Measurements from ENCODE around the gene PNKP.

The PNKP gene

DNA sequence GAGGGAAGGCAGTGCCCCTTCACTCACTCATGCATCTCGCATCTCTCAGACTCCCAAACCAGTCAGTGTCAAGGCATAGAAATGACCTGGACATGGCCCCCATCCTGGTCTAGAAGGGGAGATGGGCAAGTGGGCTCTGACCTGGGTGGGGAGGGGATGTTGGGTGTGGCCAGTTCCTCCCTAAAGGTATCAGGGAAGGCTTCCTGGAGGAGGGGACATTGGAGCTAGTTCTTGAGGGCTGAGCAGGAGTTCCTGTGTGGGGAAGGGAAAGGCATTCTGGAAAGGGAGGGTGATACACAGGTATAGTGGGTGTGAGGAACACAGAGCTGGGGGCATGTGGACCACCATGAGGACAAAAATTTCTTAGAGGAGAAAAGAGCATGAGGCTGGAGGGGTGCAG, 25.3 kb upstream of the PNKP start:
- Histone ChIP-seq H3F3A (ENCODE audit: low read depth) (no peaks in the 10 kb centered on the region), H3K27me3 (ENCODE audit: insufficient read depth, low read length, poor library complexity, severe bottlenecking) (no peaks in the 10 kb centered on the region), H3K9me2 (replicated peaks; ENCODE audit: low read depth, low read length) (no peaks in the 10 kb centered on the region), H3K9me3 (ENCODE audit: insufficient read depth, low read depth, low read length) (no peaks in the 10 kb centered on the region), H3K4me3 (ENCODE audit: low read length, poor library complexity, severe bottlenecking) (no peak overlapping the region), H3K4me1 (ENCODE audit: insufficient read depth, low read length, poor library complexity, severe bottlenecking) (peaks cover 22% of the 10 kb centered on the region), H4K20me1 (ENCODE audit: insufficient read depth, low read length, poor library complexity, severe bottlenecking) (no peaks in the 10 kb centered on the region), H3K4me2 (ENCODE audit: low read depth, low read length, poor library complexity, severe bottlenecking) (no peak overlapping the region), H2AFZ (ENCODE audit: low read length) (no peak overlapping the region), H3K9ac (ENCODE audit: low read depth, low read length, poor library complexity, severe bottlenecking) (no peak overlapping the region), H3K36me3 (ENCODE audit: insufficient read depth, low read length) (no peaks in the 10 kb centered on the region), H3K79me2 (ENCODE audit: insufficient read depth, low read length) (no peaks in the 10 kb centered on the region)
- TF ChIP-seq, protein P1, sequence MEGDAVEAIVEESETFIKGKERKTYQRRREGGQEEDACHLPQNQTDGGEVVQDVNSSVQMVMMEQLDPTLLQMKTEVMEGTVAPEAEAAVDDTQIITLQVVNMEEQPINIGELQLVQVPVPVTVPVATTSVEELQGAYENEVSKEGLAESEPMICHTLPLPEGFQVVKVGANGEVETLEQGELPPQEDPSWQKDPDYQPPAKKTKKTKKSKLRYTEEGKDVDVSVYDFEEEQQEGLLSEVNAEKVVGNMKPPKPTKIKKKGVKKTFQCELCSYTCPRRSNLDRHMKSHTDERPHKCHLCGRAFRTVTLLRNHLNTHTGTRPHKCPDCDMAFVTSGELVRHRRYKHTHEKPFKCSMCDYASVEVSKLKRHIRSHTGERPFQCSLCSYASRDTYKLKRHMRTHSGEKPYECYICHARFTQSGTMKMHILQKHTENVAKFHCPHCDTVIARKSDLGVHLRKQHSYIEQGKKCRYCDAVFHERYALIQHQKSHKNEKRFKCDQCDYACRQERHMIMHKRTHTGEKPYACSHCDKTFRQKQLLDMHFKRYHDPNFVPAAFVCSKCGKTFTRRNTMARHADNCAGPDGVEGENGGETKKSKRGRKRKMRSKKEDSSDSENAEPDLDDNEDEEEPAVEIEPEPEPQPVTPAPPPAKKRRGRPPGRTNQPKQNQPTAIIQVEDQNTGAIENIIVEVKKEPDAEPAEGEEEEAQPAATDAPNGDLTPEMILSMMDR (conservative IDR thresholded peaks at IDR 0.05; ENCODE audit: low read length), result no peak
- no peak for TF ChIP-seq EZH2phosphoT487 (IDR thresholded peaks at IDR 0.05; ENCODE audit: borderline replicate concordance)

DNA sequence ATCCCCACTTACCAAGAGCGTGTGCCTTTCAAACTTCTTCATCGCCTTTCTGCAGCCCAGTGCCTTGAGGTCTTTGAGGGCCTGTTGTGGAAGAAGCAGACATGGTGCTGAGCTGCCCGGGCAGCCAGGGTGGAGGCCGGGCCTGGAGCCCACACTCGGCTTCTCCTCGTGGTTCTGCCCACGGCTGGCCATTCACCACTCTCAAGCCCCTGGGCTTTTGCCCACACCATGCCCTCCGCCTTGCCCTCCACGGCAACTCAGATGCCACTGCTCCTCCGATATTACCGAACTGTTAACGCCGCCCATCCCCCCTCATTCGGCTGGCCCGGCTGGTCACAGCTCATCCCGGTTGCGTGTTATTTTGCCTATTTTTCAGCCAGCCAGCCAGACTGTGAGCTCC, 24.0 kb upstream of the PNKP start:
- H3K9ac ChIP-seq (ENCODE audit: low read depth, low read length, poor library complexity, severe bottlenecking), result no peak overlapping the region
- no peaks in the 10 kb centered on the region for H3K79me2 ChIP-seq (ENCODE audit: insufficient read depth, low read length)
- H4K20me1 ChIP-seq (ENCODE audit: insufficient read depth, low read length, poor library complexity, severe bottlenecking), result no peaks in the 10 kb centered on the region
- H3F3A ChIP-seq (ENCODE audit: low read depth), result no peaks in the 10 kb centered on the region
- no peaks in the 10 kb centered on the region for H3K36me3 ChIP-seq (ENCODE audit: insufficient read depth, low read length)
- no peaks in the 10 kb centered on the region for H3K9me3 ChIP-seq (ENCODE audit: insufficient read depth, low read depth, low read length)
- no peak overlapping the region for H3K4me2 ChIP-seq (ENCODE audit: low read depth, low read length, poor library complexity, severe bottlenecking)
- no peak overlapping the region for H3K4me3 ChIP-seq (ENCODE audit: low read length, poor library complexity, severe bottlenecking)
- no peaks in the 10 kb centered on the region for H3K27me3 ChIP-seq (ENCODE audit: insufficient read depth, low read length, poor library complexity, severe bottlenecking)
- H2AFZ ChIP-seq (ENCODE audit: low read length), result no peak overlapping the region
- H3K4me1 ChIP-seq (ENCODE audit: insufficient read depth, low read length, poor library complexity, severe bottlenecking), result peaks cover 9% of the 10 kb centered on the region
- H3K9me2 ChIP-seq (replicated peaks; ENCODE audit: low read depth, low read length), result no peaks in the 10 kb centered on the region
- TF ChIP-seq, protein P1 (conservative IDR thresholded peaks at IDR 0.05; ENCODE audit: low read length), result no peak
- no peak for TF ChIP-seq EZH2phosphoT487 (IDR thresholded peaks at IDR 0.05; ENCODE audit: borderline replicate concordance)

DNA sequence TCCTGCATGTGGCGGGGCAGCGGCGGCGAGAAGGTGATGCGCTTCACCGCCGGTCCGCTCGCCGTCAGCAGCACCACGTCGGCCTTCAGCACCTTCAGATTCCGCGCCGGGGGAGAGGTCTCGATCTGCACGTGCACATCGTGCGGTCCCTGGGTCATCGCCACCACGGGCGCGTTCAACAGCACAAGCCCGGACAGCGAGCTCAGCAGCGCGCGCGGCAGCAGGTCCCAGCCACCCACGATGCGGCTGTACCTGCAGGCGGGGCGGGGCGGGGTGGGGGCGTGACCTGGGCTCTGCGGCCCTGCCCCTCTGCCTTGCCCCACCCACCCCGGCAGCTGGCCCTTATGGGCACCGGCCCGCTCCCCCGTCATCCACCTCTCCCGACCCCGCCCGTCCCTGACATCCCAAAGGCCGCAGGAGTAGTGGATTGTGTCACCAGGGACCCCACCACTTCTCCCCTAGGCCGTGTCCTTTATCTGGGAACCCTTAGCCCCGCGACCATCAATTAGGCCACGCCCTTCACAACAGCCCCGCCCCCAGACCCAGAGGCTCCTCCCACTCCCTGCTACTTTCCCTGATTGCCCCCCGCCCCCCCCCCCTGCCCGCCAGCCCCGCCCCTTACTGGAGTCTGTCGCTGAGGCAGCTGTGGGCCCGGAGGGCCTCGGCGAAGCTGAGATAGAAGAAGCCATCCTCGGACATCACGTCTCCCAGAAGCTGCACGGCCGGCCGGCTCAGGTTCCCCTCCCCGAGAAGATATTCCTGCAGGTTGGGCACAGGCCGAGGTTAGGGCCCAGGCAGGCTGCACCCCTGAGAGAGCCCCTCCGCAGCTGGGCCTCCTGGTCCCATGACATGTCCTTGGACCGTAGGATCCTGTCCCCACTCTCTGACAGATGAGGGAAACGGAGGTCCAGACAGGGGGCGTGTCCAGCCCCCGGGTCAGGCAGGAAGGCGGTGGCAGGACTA, 23.3 kb upstream of the PNKP start:
- H3K4me2 ChIP-seq (ENCODE audit: low read depth, low read length, poor library complexity, severe bottlenecking), result no peak overlapping the region
- no peak overlapping the region for H3K9ac ChIP-seq (ENCODE audit: low read depth, low read length, poor library complexity, severe bottlenecking)

More for the DNA sequence above, 23.3 kb upstream of the PNKP start:
- Histone ChIP-seq H2AFZ (ENCODE audit: low read length) (no peak overlapping the region), H3K27me3 (ENCODE audit: insufficient read depth, low read length, poor library complexity, severe bottlenecking) (no peaks in the 10 kb centered on the region), H4K20me1 (ENCODE audit: insufficient read depth, low read length, poor library complexity, severe bottlenecking) (no peaks in the 10 kb centered on the region), H3K4me1 (ENCODE audit: insufficient read depth, low read length, poor library complexity, severe bottlenecking) (peaks cover 1% of the 10 kb centered on the region), H3K4me3 (ENCODE audit: low read length, poor library complexity, severe bottlenecking) (no peak overlapping the region), H3K9me3 (ENCODE audit: insufficient read depth, low read depth, low read length) (no peaks in the 10 kb centered on the region), H3F3A (ENCODE audit: low read depth) (no peaks in the 10 kb centered on the region), H3K79me2 (ENCODE audit: insufficient read depth, low read length) (no peaks in the 10 kb centered on the region), H3K36me3 (ENCODE audit: insufficient read depth, low read length) (no peaks in the 10 kb centered on the region), H3K9me2 (replicated peaks; ENCODE audit: low read depth, low read length) (no peaks in the 10 kb centered on the region)
- TF ChIP-seq, protein P1 (conservative IDR thresholded peaks at IDR 0.05; ENCODE audit: low read length), result no peak
- TF ChIP-seq EZH2phosphoT487 (IDR thresholded peaks at IDR 0.05; ENCODE audit: borderline replicate concordance), result no peak
